ENCODE data around the gene SLC24A3.

- TF ChIP-seq CTCF (conservative IDR thresholded peaks at IDR 0.05; ENCODE audit: low read depth in 2 of 2) (peak; percentile 7 to 28; a peak in 1 of 4 replicates), POLR2AphosphoS5 (IDR thresholded peaks at IDR 0.05; ENCODE audit: low read depth) (no peak), EZH2 (IDR thresholded peaks at IDR 0.05; ENCODE audit: low read depth, unreplicated experiment) (no peak), EZH2phosphoT487 (IDR thresholded peaks at IDR 0.05; ENCODE audit: unreplicated experiment) (no peak), NANOG (IDR thresholded peaks at IDR 0.05; ENCODE audit: borderline replicate concordance) (no peak), CREB1 (CRISPR knock-in tag; IDR thresholded peaks at IDR 0.05; ENCODE audit: low read depth) (no peak), ZNF114 (CRISPR knock-in tag; IDR thresholded peaks at IDR 0.05) (no peak)
- TF ChIP-seq, protein P1, sequence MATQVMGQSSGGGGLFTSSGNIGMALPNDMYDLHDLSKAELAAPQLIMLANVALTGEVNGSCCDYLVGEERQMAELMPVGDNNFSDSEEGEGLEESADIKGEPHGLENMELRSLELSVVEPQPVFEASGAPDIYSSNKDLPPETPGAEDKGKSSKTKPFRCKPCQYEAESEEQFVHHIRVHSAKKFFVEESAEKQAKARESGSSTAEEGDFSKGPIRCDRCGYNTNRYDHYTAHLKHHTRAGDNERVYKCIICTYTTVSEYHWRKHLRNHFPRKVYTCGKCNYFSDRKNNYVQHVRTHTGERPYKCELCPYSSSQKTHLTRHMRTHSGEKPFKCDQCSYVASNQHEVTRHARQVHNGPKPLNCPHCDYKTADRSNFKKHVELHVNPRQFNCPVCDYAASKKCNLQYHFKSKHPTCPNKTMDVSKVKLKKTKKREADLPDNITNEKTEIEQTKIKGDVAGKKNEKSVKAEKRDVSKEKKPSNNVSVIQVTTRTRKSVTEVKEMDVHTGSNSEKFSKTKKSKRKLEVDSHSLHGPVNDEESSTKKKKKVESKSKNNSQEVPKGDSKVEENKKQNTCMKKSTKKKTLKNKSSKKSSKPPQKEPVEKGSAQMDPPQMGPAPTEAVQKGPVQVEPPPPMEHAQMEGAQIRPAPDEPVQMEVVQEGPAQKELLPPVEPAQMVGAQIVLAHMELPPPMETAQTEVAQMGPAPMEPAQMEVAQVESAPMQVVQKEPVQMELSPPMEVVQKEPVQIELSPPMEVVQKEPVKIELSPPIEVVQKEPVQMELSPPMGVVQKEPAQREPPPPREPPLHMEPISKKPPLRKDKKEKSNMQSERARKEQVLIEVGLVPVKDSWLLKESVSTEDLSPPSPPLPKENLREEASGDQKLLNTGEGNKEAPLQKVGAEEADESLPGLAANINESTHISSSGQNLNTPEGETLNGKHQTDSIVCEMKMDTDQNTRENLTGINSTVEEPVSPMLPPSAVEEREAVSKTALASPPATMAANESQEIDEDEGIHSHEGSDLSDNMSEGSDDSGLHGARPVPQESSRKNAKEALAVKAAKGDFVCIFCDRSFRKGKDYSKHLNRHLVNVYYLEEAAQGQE (IDR thresholded peaks at IDR 0.05; ENCODE audit: unreplicated experiment) = no peak
- TF ChIP-seq, protein P2, sequence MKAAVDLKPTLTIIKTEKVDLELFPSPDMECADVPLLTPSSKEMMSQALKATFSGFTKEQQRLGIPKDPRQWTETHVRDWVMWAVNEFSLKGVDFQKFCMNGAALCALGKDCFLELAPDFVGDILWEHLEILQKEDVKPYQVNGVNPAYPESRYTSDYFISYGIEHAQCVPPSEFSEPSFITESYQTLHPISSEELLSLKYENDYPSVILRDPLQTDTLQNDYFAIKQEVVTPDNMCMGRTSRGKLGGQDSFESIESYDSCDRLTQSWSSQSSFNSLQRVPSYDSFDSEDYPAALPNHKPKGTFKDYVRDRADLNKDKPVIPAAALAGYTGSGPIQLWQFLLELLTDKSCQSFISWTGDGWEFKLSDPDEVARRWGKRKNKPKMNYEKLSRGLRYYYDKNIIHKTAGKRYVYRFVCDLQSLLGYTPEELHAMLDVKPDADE (IDR thresholded peaks at IDR 0.05) = no peak
These were observed 577 bp upstream of the SLC24A3 start for GRCh38 chr20:19211661-19212468.
